Activated CD4-positive, alpha-beta memory T cell treated with anti-CD3 and anti-CD28 coated beads, Interleukin-2, amount 10 ng/mL, durations not matched to agents 7 days and 5 days (primary cell): ENCODE measurements around the gene CNNM3. TPM values are rescaled to one million over a fixed set of nuclear protein-coding genes. Genes with fewer than 3 reads are reported as not detected.

ENCODE experiments used
- CTCF ChIA-PET: fragments of 350-600 bp; sonication (Branson Sonifier 250); formaldehyde crosslinking; loops from one replicate; lab custom pipeline; 2021; ENCODE audit warnings: antibody characterized with exemption, inconsistent platforms; lab: Charles Lee
- POLR2A ChIA-PET: fragments of 350-600 bp; sonication (Branson Sonifier 250); formaldehyde crosslinking; loops from one replicate; lab custom pipeline; 2021; ENCODE audit warnings: antibody characterized with exemption; lab: Charles Lee
- DNase-seq: peaks from one replicate; pipeline ENCODE4 v3.0.0-alpha.2; 2020
- H3K27ac Mint-ChIP-seq: one replicate; pipeline ENCODE4 v1.8.0; 2021; ENCODE audit warnings: mild to moderate bottlenecking, mixed read lengths
- H3K27me3 Mint-ChIP-seq: one replicate; pipeline ENCODE4 v1.8.0; 2021; ENCODE audit warnings: mixed read lengths
- H3K36me3 Mint-ChIP-seq: one replicate; pipeline ENCODE4 v1.8.0; 2021; ENCODE audit warnings: low read depth, mixed read lengths
- H3K4me1 Mint-ChIP-seq: one replicate; pipeline ENCODE4 v1.8.0; 2021; ENCODE audit warnings: mixed read lengths
- H3K4me3 Mint-ChIP-seq: one replicate; pipeline ENCODE4 v1.8.0; 2021; ENCODE audit warnings: mild to moderate bottlenecking, mixed read lengths
- H3K9me3 Mint-ChIP-seq: one replicate; pipeline ENCODE4 v1.8.0; 2021; ENCODE audit warnings: mixed read lengths
- total RNA-seq, 2 experiments: library from RNA; stranded (reverse); gene quantifications; one replicate each; pipeline ENCODE4 v1.2.3, GENCODE V29; 2021

Gene CNNM3
- total RNA-seq, 2 experiments from 2014 or later = 26.6 to 28.5 TPM

- H3K4me3 Mint-ChIP-seq = no peak overlapping the region
- no peak overlapping the region for H3K27ac Mint-ChIP-seq
Observed at GRCh38 chr2:96813656-96814055, 2.4 kb upstream of the CNNM3 start.

GRCh38 chr2:96815326-96816126 lies 542 bp upstream of the CNNM3 start:
- CTCF ChIA-PET = interaction anchor here (0.6 to 4.9 kb wide), 14 partner anchors 11 to 297 kb away, joined by 3 to 50 read pairs (median 5); partner anchors contain the start of genes ANKRD36 and ANKRD39
- H3K4me1 Mint-ChIP-seq = peaks cover 51% of the 10 kb centered on the region
- DNase-seq = peak; percentile 35
- POLR2A ChIA-PET = interaction anchor here (0.8 to 2.9 kb wide), 15 partner anchors 9 to 607 kb away, joined by 3 to 21 read pairs (median 5); partner anchors contain the start of genes ANKRD36, ANKRD39, CNNM4 and STARD7
- H3K36me3 Mint-ChIP-seq = peaks cover 38% of the 10 kb centered on the region
- peak overlapping the region; percentile 66 for H3K27ac Mint-ChIP-seq
- no peaks in the 10 kb centered on the region for H3K9me3 Mint-ChIP-seq
- peak overlapping the region; percentile 91 for H3K4me3 Mint-ChIP-seq
- no peaks in the 10 kb centered on the region for H3K27me3 Mint-ChIP-seq

More at GRCh38 chr2:96813656-96814055, 2.4 kb upstream of the CNNM3 start:
- Mint-ChIP-seq H3K4me1 (peaks cover 33% of the 10 kb centered on the region), H3K27me3 (no peaks in the 10 kb centered on the region), H3K9me3 (no peaks in the 10 kb centered on the region), H3K36me3 (peaks cover 19% of the 10 kb centered on the region)
- POLR2A ChIA-PET = interaction anchor here (1.3 kb wide), 1 partner anchor 51 kb away, joined by 5 read pairs; no protein-coding TSS in a partner anchor
- no peak for DNase-seq
- CTCF ChIA-PET = interaction anchor here (0.6 to 1.7 kb wide), 3 partner anchors 44 to 222 kb away, joined by 4 to 5 read pairs (median 5); partner anchors contain the start of gene ANKRD39

GRCh38 chr2:96816836-96817702 lies 1.0 kb downstream of the CNNM3 start:
- peak overlapping the region; percentile 40 for H3K27ac Mint-ChIP-seq
- H3K4me3 Mint-ChIP-seq = peak overlapping the region; percentile 78
- ChIA-PET POLR2A (interaction anchor here (0.8 to 2.9 kb wide), 18 partner anchors 9 to 296 kb away, joined by 3 to 21 read pairs (median 4); partner anchors contain the start of genes ANKRD36, ANKRD39, CNNM4 and KANSL3), CTCF (interaction anchor here (0.7 to 4.9 kb wide), 11 partner anchors 12 to 478 kb away, joined by 3 to 50 read pairs (median 5); partner anchors contain the start of genes ANKRD36 and ANKRD39)
- no peak for DNase-seq
- peaks cover 39% of the 10 kb centered on the region for H3K36me3 Mint-ChIP-seq
- no peaks in the 10 kb centered on the region for H3K27me3 Mint-ChIP-seq
- H3K4me1 Mint-ChIP-seq = peaks cover 64% of the 10 kb centered on the region
- H3K9me3 Mint-ChIP-seq = no peaks in the 10 kb centered on the region

GRCh38 chr2:96817882-96818281 lies 1.8 kb downstream of the CNNM3 start:
- CTCF ChIA-PET = interaction anchor here (0.7 to 4.9 kb wide), 3 partner anchors 13 to 145 kb away, joined by 3 to 50 read pairs (median 32); partner anchors contain the start of gene ANKRD39
- H3K27me3 Mint-ChIP-seq = no peaks in the 10 kb centered on the region
- peaks cover 60% of the 10 kb centered on the region for H3K4me1 Mint-ChIP-seq
- peak overlapping the region; percentile 78 for H3K4me3 Mint-ChIP-seq
- no peaks in the 10 kb centered on the region for H3K9me3 Mint-ChIP-seq
- no peak overlapping the region for H3K27ac Mint-ChIP-seq
- H3K36me3 Mint-ChIP-seq = peaks cover 34% of the 10 kb centered on the region
- POLR2A ChIA-PET = interaction anchor here (1.0 to 2.9 kb wide), 4 partner anchors 8 to 40 kb away, joined by 3 to 21 read pairs (median 4); partner anchors contain the start of gene ANKRD39
- no peak for DNase-seq

- ChIA-PET POLR2A (interaction anchor here (2.0 kb wide), 1 partner anchor 7 kb away, joined by 4 read pairs; no protein-coding TSS in a partner anchor), CTCF (interaction anchor here (1.5 to 4.9 kb wide), 2 partner anchors 38 to 293 kb away, joined by 5 to 32 read pairs; partner anchors contain the start of gene ANKRD39)
Observed at GRCh38 chr2:96819128-96819875, 3.2 kb downstream of the CNNM3 start.

GRCh38 chr2:96819876-96820511 lies 3.9 kb downstream of the CNNM3 start:
- Mint-ChIP-seq H3K4me3 (no peak overlapping the region), H3K27ac (no peak overlapping the region), H3K36me3 (peaks cover 43% of the 10 kb centered on the region), H3K9me3 (no peaks in the 10 kb centered on the region), H3K27me3 (no peaks in the 10 kb centered on the region), H3K4me1 (peaks cover 54% of the 10 kb centered on the region)
- POLR2A ChIA-PET = no interaction called here
- no peak for DNase-seq
- CTCF ChIA-PET = interaction anchor here (1.2 to 1.5 kb wide), 2 partner anchors 141 to 292 kb away, joined by 5 read pairs; no protein-coding TSS in a partner anchor

More at GRCh38 chr2:96819128-96819875, 3.2 kb downstream of the CNNM3 start:
- no peaks in the 10 kb centered on the region for H3K9me3 Mint-ChIP-seq
- no peak overlapping the region for H3K27ac Mint-ChIP-seq
- no peak for DNase-seq
- H3K27me3 Mint-ChIP-seq = no peaks in the 10 kb centered on the region
- H3K4me3 Mint-ChIP-seq = no peak overlapping the region
- H3K4me1 Mint-ChIP-seq = peaks cover 56% of the 10 kb centered on the region
- peaks cover 38% of the 10 kb centered on the region for H3K36me3 Mint-ChIP-seq

GRCh38 chr2:96821113-96821675 lies 5.1 kb downstream of the CNNM3 start:
- Mint-ChIP-seq H3K27me3 (no peaks in the 10 kb centered on the region), H3K4me3 (no peak overlapping the region), H3K4me1 (peaks cover 48% of the 10 kb centered on the region), H3K36me3 (peaks cover 49% of the 10 kb centered on the region), H3K9me3 (no peaks in the 10 kb centered on the region), H3K27ac (no peak overlapping the region)
- ChIA-PET CTCF (interaction anchor here (1.2 to 1.3 kb wide), 2 partner anchors 20 to 140 kb away, joined by 3 to 5 read pairs; no protein-coding TSS in a partner anchor), POLR2A (interaction anchor here (0.7 to 0.9 kb wide), 2 partner anchors 13 to 18 kb away, joined by 3 to 5 read pairs; no protein-coding TSS in a partner anchor)
- DNase-seq = no peak

- CTCF ChIA-PET = no interaction called here
- H3K4me3 Mint-ChIP-seq = no peak overlapping the region
- POLR2A ChIA-PET = no interaction called here
- peaks cover 51% of the 10 kb centered on the region for H3K36me3 Mint-ChIP-seq
- no peaks in the 10 kb centered on the region for H3K27me3 Mint-ChIP-seq
- no peaks in the 10 kb centered on the region for H3K9me3 Mint-ChIP-seq
- DNase-seq = no peak
- H3K27ac Mint-ChIP-seq = no peak overlapping the region
- peaks cover 40% of the 10 kb centered on the region for H3K4me1 Mint-ChIP-seq
Observed at GRCh38 chr2:96822786-96823185, 6.7 kb downstream of the CNNM3 start.

GRCh38 chr2:96823198-96823597 lies 7.1 kb downstream of the CNNM3 start:
- no peak overlapping the region for H3K4me3 Mint-ChIP-seq
- POLR2A ChIA-PET = interaction anchor here (1.1 kb wide), 1 partner anchor 16 kb away, joined by 3 read pairs; no protein-coding TSS in a partner anchor

GRCh38 chr2:96824079-96824870 lies 8.2 kb downstream of the CNNM3 start:
- POLR2A ChIA-PET = interaction anchor here (0.8 to 1.2 kb wide), 3 partner anchors 8 to 138 kb away, joined by 3 to 6 read pairs (median 4); partner anchors contain the start of gene CNNM3
- H3K4me1 Mint-ChIP-seq = peaks cover 25% of the 10 kb centered on the region
- DNase-seq = no peak
- no peaks in the 10 kb centered on the region for H3K27me3 Mint-ChIP-seq
- H3K27ac Mint-ChIP-seq = no peak overlapping the region
- peaks cover 48% of the 10 kb centered on the region for H3K36me3 Mint-ChIP-seq
- no peaks in the 10 kb centered on the region for H3K9me3 Mint-ChIP-seq
- H3K4me3 Mint-ChIP-seq = no peak overlapping the region
- CTCF ChIA-PET = interaction anchor here (1.2 kb wide), 1 partner anchor 33 kb away, joined by 4 read pairs; the partner anchor contains the start of gene ANKRD39

More at GRCh38 chr2:96823198-96823597, 7.1 kb downstream of the CNNM3 start:
- Mint-ChIP-seq H3K4me1 (peaks cover 36% of the 10 kb centered on the region), H3K36me3 (peaks cover 51% of the 10 kb centered on the region), H3K27me3 (no peaks in the 10 kb centered on the region), H3K27ac (no peak overlapping the region), H3K9me3 (no peaks in the 10 kb centered on the region)
- CTCF ChIA-PET = no interaction called here
- no peak for DNase-seq
